Stimulated activated CD4-positive, alpha-beta T cell treated with anti-CD3 and anti-CD28 coated beads, TNF-alpha, amount 100 ng/mL, for 24 hours (primary cell): Measurements from ENCODE around the gene ADPRHL1.
"Not testable (repeated sequence)": the region's sequence is repeated elsewhere in the genome, so short reads cannot be mapped to it uniquely, and the experiment has no call there.

Experiments
- DNase-seq, 3 experiments: peaks; one replicate each; pipeline ENCODE4 v3.0.0-alpha.2; 2020; ENCODE audit warnings: low read depth in 3 of 3

The ADPRHL1 gene

DNA sequence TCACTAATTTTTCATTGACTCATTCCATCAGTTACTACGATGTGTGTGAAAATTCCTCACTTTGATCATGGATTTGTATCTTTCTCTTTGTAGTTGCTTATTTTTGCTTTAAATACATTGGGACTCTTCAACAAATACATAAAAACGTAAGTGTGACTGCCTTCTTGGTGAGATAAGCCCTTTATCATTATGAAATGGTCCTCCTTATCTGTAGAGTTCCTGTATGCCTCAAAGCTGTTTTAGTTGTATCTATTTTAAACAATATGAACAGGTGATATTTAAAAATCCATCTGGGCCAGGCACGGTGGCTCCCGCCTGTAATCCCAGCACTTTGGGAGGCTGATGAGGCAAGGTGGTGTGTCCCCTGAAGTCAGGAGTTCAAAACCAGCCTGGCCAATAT is 25.9 kb upstream of the ADPRHL1 start:
- DNase-seq, result no peak

DNA sequence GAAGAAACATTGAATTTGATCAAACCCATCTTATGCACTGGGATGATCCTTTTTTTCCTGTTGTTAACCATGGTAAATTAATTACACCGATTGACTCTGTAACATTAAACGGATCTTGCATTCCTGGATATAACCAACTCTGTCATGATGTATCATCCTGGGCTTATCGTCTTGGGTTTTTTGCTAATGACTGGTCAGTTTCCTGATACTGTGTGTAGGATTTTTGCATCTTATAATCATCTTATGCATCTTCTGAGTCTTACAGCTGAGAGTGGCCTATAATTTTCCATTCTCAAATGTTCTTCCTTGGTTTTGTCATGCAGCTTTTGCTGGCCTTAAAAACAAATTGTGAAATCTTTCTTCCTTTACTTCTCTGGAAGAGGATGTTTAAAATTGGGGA is 24.4 kb upstream of the ADPRHL1 start:
- DNase-seq, result no peak

DNA sequence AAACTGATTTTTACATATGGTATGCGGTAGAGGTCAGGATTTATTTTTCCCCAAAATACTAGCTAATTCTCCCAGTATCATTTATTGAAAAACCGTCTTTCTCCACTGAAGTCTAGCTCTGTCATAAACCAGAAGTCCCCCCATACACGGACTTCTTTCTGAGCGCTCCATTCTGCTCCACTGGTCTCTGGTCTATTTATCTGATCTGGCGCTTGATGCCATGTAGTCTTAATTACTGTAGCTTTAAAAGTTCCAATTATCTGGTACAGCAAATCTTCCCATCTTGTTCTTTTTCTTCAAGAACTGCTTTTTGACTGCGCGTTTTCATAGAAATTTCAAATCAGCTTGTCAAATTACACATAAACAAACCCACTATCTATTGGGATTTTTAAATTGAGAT is 23.5 kb upstream of the ADPRHL1 start:
- DNase-seq, result no peak

DNA sequence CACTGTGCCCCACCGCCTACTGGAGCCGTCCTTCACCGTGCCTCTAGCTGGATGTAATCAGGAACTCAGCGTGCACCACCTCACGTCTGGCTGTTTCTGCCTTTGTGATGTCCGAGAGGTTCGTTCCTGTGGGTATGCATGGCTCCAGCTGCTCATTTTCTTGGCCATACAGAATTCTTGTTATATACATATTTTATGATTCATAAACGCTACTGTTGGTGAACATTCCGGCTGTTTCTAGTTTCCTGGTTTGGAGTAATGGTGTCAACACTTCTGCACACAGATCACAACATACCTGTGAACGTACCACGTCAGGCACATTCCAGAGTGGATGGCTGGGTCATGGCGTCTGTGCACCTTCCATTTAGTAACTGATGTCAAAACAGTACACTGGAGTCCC is 22.6 kb upstream of the ADPRHL1 start:
- no peak for DNase-seq

DNA sequence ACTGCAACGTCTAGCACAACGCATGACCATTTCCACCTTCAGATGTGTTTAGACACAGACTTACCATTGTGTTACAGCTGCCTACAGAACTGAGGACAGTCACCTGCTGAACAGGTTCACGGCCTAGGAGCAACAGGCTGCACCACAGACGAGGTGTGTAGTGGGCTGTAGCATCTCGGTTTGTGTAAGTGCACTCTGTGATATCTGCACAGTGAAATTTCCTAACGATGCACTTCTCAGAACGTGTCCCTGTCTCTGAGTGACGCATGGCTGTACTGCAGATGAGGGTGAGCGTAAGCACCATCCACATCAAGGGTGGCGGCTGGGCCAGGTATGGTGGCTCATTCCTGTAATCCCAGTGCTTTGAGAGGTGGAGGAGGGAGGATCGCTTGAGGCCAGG is 22.0 kb upstream of the ADPRHL1 start:
- DNase-seq, result no peak

DNA sequence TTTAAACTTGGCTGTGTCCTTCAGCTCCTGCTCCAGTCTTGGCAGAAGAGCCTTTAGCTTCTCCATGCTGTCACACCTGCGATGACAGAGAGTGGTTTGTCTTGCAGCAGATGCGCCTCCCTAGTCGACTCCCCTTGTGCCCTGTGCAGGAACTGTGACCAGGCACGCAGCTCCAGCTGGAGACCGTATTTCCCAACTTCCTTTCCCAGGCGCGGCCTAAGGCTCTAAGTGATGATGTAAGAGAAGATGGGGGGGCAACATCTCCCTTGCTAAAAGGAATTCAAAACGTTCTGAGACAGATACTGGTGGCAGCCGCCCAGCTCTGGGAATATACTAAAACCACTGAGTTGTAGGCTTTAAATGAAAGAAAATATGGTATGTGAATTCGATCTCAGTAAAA is 20.9 kb upstream of the ADPRHL1 start:
- no peak for DNase-seq

DNA sequence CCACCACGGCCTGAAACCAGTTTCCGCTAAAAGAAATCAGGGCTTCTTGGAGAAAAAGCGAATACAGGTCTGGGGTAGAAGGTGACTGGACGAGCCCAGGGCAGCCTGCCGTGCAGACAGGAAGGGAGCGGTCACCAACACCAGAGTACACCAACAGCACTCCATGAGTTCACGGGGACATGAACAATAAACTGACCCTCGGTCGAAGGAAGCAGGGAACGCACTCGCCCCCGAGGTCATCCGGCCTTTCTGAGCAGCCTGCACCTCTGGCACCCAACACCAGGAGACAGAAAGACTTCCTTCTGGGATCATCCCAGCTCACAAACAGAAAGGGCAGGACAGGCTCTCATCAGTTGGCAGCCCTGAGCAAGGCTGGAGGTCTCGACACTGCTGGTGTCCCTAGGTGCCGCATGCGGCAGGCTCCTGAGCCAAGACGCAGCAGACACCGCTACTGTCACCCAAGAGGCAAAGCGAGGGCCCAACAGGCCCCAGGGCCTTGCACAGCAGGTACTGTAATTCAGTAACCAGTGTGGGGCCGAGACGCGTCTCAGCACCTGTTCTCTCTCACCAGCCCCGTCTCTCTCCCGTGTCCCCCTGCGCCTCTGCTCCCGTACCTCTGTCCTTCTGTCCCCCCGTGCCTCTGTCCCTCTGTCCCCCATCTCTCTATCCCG is 19.2 kb upstream of the ADPRHL1 start:
- DNase-seq, result no peak

DNA sequence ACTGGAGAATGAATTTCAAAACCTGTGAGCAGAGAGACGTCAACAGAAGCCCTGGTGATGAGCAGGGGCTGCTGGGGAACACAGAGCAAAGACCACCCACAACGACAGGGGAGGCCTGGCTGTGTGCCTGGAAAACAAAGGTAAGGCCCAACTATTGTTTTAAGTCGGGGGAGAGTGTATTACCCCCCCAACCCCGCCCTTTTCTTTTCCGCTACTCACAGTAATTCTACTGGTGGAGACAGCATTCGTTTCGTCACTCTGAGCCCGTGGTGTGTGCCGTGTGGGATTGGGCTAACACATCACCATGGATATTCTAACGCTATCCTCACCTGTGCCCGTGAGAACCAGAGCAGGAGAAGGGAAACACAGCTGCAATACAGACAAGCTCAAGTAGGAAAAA is 18.6 kb upstream of the ADPRHL1 start:
- DNase-seq, result no peak

DNA sequence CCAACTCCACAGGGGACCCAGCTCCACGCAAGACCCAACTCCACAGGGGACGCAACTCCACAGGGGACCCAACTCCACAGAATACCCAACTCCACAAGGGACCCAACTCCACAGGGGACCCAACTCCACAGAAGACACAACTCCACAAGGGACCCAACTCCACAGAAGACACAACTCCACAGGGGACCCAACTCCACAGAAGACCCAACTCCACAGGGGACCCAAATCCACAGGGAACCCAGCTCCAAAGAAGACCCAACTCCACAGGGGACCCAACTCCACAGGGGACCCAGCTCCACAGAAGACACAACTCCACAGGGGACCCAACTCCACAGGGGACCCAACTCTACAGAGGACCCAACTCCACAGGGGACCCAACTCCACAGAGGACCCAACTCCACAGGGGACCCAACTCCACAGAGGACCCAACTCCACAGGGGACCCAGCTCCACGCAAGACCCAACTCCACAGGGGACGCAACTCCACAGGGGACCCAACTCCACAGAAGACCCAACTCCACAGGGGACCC is 17.4 kb upstream of the ADPRHL1 start:
- DNase-seq, result not testable (repeated sequence)

DNA sequence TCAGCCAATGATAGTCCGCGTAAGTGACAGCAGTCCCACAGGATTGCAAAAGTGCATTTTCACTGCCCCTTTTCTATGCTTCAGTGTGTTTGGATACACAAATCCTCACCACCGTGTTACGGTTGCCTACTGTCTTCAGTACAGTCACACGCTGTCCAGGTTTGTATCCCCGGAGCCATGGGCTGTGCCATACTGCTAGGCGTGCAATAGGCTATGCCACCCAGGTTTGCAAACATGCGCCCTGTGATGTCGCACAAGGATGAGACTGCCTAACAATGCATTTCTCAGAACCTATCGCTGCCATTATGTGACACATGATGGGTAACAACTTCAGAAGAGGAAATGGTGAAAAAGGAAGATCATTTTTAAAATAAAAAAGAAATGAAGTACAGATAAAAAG is 16.8 kb upstream of the ADPRHL1 start:
- DNase-seq, result no peak

DNA sequence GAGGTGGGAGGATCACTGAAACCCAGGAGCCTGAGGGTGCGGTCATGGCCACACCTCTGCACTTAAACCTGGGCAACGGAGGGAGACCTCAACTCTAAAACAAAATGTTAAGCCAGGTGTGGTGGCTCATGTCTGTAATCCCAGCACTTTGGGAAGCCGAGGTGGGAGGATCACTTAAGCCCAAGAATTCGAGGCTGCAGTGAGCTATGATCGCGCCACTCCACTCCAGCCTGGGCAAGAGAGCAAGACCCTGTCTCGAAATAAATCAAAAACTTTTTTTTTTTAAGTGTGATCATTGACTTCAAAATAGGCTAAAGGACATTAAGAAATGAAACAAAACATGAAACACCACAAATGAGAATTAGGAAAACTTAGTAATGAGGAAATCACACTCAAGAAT is 16.3 kb upstream of the ADPRHL1 start:
- no peak for DNase-seq

DNA sequence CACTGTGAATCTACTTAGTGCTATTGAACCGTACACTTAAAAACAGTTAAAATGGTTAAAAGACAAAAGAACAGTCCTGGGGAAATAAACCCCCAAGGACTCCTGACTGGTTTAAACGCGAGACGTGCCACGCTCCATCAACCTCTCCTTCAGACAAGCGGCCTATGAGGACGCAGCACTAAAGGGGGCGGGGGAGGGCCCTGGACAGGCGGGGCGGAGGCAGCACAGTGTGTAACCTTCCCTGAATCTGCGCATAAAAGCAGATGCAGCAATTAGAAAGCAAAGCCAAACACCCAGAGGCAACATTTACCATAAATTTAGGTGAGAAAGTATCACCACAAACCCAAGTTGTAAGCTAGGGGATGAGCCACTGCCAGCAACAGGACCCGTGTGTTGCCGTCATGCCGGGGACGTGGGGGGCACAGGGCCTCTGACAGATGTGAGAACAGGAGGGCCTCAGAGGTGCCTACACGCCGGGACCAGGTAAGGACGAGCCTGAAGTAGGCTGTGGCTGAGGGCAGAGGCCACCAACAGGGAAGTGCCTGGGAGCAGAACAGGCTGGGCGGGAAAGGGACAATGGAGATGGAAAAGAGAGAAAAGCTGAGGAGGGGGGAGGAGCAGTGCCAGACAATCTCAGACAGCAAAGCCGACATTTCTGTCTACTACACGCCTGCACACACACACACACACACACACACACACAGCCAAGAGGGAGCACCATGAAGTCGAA is 15.3 kb upstream of the ADPRHL1 start:
- no peak for DNase-seq

DNA sequence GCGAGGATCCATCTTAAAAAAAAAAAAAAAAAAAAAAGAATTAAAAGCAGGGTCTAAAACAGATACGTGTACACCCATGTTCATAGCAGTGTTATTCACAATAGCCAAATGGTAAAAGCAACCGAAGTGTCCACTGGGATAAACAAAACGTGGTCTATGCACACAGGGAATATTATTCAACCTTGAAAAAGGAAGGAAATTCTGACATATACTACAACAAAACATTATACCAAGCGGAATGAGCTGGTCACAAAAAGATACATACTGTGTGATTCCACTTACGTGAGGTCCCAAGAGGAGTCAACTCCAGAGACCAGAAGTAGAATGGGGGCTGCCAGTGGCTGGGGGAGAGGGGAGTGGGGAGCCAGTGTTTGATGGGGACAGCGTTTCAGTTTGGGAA is 14.7 kb upstream of the ADPRHL1 start:
- no peak for DNase-seq

DNA sequence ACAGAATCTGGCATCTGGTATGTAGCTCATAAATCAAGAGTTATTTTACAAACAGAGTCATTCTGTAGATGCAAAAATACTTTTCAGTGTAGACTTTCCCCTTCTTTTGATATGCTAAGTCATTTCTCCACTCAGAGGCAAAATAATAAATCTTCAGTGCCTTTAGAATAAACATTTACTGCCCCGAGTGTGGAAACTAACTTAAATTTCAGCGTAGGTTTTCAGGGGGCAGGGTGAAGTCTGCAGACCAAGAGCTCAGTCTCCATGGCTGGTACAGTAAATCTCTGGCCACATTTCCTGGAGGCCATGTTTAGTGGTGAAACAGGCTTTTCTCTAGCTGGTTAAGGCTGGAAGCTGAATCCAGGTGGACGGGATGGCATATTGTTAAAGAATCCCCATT is 13.1 kb upstream of the ADPRHL1 start:
- no peak for DNase-seq

DNA sequence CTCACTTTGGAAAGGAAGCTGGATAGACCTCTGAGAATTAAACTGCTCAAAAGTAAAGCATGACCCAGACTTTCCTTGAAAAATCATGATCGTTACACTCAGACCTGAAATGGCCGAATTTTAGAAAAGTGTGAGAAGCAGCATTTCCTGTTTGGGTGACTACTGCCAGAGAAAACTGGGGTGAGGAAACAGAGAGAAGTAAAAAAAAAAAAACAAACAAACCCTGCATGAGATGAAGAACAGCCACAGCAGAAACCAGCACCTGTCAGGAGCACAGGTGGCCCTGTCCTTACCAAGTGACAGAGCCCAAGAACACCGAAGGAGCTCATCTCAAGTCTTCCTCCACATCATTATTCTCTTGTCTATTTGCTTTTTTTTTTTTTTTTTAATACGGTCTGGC is 12.0 kb upstream of the ADPRHL1 start:
- DNase-seq, result no peak

DNA sequence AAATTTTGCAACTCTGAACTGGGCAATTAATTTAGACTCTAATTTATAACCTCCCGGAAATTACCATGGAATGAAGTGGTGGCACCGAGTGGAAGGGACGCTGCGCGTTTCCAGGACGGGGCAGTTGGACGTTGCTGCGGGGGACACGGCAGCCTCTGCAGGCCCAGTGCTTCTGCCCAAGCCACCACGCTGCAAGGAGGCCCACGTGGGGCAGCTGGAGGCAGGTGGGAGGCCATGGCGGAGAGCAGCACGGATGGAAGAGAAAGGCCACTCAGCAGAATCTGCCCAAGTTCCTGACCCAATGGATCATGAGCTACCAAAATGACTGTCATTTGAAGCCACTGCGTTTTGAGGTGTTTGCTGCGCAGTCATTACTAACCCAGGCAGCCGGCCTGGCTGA is 11.2 kb upstream of the ADPRHL1 start:
- DNase-seq, result no peak

DNA sequence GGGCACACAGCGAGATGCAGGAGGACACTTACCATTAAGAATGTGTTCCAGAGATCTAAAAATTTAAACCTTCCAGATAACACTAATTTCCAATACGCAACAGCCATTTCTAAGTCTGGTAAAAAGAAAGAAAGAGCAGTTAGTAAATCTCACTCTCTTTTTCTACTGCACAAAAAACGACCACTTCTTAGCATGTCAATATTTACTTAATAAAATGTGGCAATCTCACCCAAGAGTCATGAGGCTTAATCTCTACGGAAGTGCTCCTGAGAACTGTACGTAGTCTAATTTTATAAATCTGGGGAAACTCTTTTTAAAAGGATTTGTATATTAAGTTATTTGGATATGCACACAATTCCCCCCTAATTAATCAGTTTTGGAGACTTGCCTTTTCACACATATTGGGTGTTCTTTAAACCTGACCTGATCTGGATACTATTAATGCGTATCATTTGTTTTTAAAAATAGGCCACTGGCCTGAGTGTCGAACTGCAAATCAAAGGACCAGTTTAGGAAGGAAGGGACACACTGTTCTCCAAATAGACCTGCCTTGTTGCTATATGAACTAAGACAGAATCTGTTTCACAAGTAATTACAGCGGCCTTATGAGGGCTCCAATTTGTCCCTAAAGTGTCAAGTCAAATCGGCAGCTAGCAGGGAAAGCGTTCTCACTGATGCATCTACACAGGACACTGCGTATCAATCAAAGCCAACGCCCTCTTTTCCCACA is 7.9 kb upstream of the ADPRHL1 start:
- DNase-seq, result no peak

DNA sequence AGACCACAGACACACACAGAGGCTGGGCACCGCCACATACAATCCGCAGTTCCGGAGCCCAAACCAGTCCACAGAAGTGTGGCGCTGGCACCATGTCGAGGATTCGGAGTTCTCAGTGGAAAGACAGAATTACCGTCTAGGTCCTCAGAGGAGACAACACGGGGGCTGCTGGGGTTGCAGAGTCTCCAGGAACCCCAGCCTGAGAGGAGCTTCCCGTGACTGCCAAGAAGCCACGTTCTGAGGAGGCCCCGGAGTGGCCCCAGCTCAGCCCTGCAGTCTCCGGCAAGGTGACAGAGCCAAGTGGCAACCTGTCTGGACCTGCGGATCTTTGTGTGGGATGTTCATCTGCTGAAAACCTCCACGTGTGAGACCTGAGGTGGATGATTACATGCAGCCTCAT is 7.3 kb upstream of the ADPRHL1 start:
- no peak for DNase-seq

DNA sequence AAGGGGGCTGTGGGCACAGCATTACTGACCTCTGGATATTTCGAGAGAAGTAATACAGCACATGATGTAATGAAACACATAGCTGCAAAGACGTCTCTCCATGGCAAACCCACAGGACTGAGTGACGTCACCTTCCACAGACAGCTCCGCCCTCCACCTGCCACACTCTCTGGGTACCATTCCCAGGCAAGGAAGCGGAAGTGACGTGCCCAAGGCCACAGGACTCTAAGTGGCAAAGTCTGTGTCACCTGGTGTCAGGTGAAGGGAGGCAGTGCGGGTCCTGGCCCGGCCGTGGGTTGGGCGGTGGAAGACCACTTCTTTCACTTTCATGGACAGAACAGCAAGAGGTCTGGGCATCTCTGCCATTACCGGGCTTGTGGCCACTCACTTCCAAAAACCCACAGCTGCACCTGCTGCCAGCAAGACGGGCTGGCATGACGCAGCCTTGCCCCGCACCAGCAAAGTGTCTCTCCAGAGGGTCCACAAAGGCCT is 6.8 kb upstream of the ADPRHL1 start:
- no peak for DNase-seq

DNA sequence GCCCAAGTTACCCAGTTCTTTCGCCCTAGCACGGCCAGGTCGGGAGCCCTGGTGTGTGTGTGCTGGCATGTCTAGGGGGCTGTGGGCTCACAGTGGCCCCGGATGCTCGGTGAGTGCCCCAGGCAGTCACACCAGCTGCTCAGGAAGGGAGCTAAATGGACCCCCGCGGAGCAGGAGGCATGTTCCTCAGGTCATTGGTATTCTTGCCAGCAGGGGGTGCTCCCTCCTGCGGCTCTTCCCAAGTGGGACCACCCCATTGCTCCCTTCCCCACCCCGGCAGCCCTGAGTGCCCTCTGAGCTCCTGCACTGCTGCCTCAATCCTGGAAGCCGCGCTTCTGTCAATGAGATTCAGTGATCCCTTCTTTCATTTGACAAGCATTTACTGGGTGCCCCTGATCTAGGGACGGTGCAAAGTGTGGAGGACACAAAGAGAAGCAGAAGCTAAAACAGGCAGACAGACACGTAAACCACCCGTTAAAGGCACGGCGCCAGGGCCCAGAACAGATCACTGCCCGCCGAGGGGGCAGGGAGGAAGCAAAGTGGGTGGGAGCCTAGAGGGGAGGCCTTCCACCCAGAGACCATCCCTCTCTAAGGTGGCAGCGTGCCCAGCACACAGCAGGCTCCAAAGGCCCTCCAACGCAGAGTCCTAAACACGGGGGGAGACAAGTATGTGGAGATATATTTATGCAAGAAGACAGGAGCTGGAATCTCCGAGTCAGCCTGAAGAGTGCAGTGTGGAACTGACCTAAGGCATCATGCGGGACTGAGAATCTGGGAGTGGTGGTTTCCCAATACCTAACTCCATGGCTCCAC is 5.2 kb upstream of the ADPRHL1 start:
- DNase-seq, result no peak

DNA sequence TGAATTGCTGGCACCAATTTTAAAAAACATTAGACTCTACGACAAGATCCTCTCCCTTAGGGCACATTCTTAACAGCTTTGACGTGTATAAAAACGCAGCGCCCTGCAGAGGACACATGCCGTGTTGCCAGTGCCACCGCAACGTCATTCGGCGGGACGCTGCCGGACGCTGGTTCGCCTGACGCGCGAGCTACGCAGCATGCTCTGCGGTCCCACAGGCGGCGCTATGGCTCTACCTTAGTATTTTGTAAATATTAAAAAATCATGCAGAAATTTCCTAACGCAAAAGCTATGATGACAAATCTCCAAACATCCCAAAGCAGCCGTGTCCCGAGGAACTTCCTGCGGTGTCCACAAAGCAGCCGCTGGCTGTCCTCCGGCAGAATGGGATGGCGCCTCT is 4.2 kb upstream of the ADPRHL1 start:
- DNase-seq, result no peak
